Spleen (tissue), 11 donors: ENCODE data around the gene TMEM38B. TPM values are rescaled to one million over a fixed set of nuclear protein-coding genes. Genes with fewer than 3 reads are reported as not detected.
"Not testable (repeated sequence)": the region's sequence is repeated elsewhere in the genome, so short reads cannot be mapped to it uniquely, and the experiment has no call there.

Experiments used
- DNase-seq: peaks from one replicate; pipeline ENCODE4 v3.0.0-alpha.2; 2020
- H3K27ac ChIP-seq, 8 donors: fragments of 200-600 bp; sonication (generic) in 7 of 8; 1 replicate in 4 of 8; 2 replicates in 4 of 8; pipeline versions ENCODE4 v1.5.0 to v1.8.0; 2016 to 2021; ENCODE audit warnings: inconsistent platforms in 4 of 8, mild to moderate bottlenecking in 4 of 8, moderate library complexity in 1 of 8
- H3K27me3 ChIP-seq, 7 donors: fragments of 200-600 bp; sonication (generic) in 6 of 7; replicated peaks in 1 of 7; 1 replicate in 4 of 7; 2 replicates in 3 of 7; pipeline versions ENCODE4 v1.5.0 to v1.8.0; 2016 to 2021; ENCODE audit warnings: inconsistent platforms in 3 of 7, mild to moderate bottlenecking in 1 of 7
- H3K36me3 ChIP-seq, 6 donors: fragments of 200-600 bp; sonication (generic) in 5 of 6; 1 replicate in 4 of 6; 2 replicates in 2 of 6; pipeline versions ENCODE4 v1.5.0 to v1.8.0; 2016 to 2021; ENCODE audit warnings: inconsistent platforms in 2 of 6
- H3K4me1 ChIP-seq, 6 donors: fragments of 200-600 bp; sonication (generic) in 5 of 6; 1 replicate in 3 of 6; 2 replicates in 3 of 6; pipeline versions ENCODE4 v1.5.0 to v1.8.0; 2016 to 2021; ENCODE audit warnings: inconsistent platforms in 3 of 6
- H3K4me3 ChIP-seq, 8 donors: fragments of 200-600 bp; sonication (generic) in 7 of 8; 1 replicate in 4 of 8; 2 replicates in 4 of 8; pipeline versions ENCODE4 v1.5.0 to v1.8.0; 2016 to 2021; ENCODE audit warnings: inconsistent platforms in 4 of 8, mild to moderate bottlenecking in 4 of 8, moderate library complexity in 2 of 8
- H3K9me3 ChIP-seq, 8 donors: fragments of 200-600 bp; sonication (generic) in 7 of 8; 1 replicate in 4 of 8; 2 replicates in 4 of 8; pipeline versions ENCODE4 v1.5.0 to v1.8.0; 2016 to 2021; ENCODE audit warnings: inconsistent platforms in 4 of 8
- POLR2A ChIP-seq, 3 donors: fragments of 450-650 bp; IDR thresholded peaks; one replicate each; pipeline ENCODE4 v1.5.1; 2017; ENCODE audit warnings: antibody characterized with exemption in 3 of 3, mild to moderate bottlenecking in 1 of 3
- POLR2AphosphoS5 ChIP-seq, 3 donors: sonication (generic); formaldehyde crosslinking; IDR thresholded peaks; one replicate each; pipeline ENCODE4 v1.5.1; 2017; ENCODE audit warnings: antibody characterized with exemption in 3 of 3
- WGBS, 5 donors: extraction: QIAGEN DNeasy Blood & Tissue Kit in 3 of 5; methylation state at CpG; one replicate each; pipeline versions ENCODE4 v1.1.5 to v1.1.7; 2013 to 2018; 5-methylcytosine and 5-hydroxymethylcytosine counted together
- intact Hi-C: fragments of 100-400 bp; cut with DNase I; formaldehyde crosslinking; loops from one replicate; pipeline ENCODE4 v1.15.0; 2023; ENCODE audit warnings: low total_unique reads
- polyA plus RNA-seq, 3 donors: library from polyadenylated mRNA; stranded (reverse); fragments of 200-250 nt; gene quantifications; one replicate each; pipeline ENCODE4 v1.2.1, GENCODE V29; 2013
- total RNA-seq, 7 donors: library from RNA; depleted of rRNA in 3 of 7; stranded (reverse); fragments of >200 nt in 3 of 7; fragmentation: NEBNext Ultra II Directional in 4 of 7; extraction: Animal tissue kit (Norgen Biotek cat#: 25700) in 4 of 7; gene quantifications; one replicate each; pipeline versions ENCODE4 v1.1.0 to v1.2.1, GENCODE V29; 2016 to 2021
- TF ChIP-seq, protein P1 (sequence below), 11 experiments: fragments of 200-600 bp in 7 of 11; fragments of 450-650 bp in 4 of 11; sonication (generic) in 4 of 11; IDR thresholded peaks in 8 of 11; conservative IDR thresholded peaks in 3 of 11; 1 replicate in 7 of 11; 2 replicates in 4 of 11; pipeline versions ENCODE4 v1.4.0 to v1.8.0; 2016 to 2021; ENCODE audit warnings: antibody characterized with exemption in 11 of 11, inconsistent platforms in 4 of 11, mild to moderate bottlenecking in 1 of 11
- donor health status: healthy with polysubstance abuse.
- donor health status: DM: no; HTN: no; CAD: no; lungs with moderate emphysema.
- donor health status: DM: no; HTN: no; CAD: no.
- donor health status: Bipolar disorder and iron deficiency.
- donor health status: healthy.
- donor health status: DM: no; HTN: no; CAD: no.
- donor health status: DM: yes; HTN: yes; CAD: no.

Gene TMEM38B
- total and polyA plus RNA-seq, 10 donors = 3.1 to 12.1 (median 8.3) TPM

DNA sequence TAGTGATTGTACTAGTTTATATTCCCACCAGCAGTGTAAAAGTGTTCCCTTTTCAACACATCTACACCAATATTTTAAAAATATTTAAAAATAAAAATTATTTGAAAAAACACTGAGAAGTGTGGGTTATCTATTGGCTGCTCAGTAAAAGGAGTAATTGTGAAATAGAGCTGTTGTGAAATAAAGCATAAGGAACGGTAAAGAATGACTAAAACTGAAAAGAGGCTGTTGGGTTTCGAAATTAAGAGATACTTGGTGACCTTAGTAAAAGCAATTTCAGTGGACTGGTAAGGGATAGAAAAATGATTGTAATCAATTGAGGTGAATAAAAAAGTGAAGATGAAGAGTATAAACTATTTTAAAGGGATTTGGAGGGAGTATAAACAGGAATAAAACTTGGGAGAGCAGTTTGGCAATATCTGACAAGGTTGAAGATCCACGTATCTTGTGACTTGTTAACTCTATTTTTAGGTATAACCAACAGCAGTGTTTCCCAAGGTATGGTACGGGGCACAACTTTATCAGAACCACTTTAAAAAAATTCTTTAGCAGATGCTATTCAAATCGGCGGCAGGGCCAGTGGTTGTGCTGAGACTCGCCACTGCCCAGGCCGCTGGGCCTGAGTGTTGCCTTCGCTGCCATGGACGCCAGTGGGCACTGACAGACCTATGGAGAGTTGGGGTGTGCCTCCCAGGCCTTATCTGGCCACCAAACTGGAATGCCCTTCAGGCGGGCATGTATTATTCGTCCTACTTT is 63.3 kb downstream of the TMEM38B start:
- Histone ChIP-seq H3K9me3 (peaks cover 6 to 64% (median 27%) of the 10 kb centered on the region in 8 donors), H3K4me1 (no peaks in the 10 kb centered on the region), H3K36me3 (peaks cover 0 to 18% (median 0%) of the 10 kb centered on the region in 6 donors), H3K27me3 (no peaks in the 10 kb centered on the region), H3K27ac (no peak overlapping the region), H3K4me3 (no peak overlapping the region)
- 84 to 90% (median 86%) methylated on average over 12 of the region's 12 CpGs for WGBS, 5 donors
- intact Hi-C loops = no loop called here
- TF ChIP-seq POLR2A (IDR thresholded peaks at IDR 0.05) = no peak
- TF ChIP-seq, protein P1, sequence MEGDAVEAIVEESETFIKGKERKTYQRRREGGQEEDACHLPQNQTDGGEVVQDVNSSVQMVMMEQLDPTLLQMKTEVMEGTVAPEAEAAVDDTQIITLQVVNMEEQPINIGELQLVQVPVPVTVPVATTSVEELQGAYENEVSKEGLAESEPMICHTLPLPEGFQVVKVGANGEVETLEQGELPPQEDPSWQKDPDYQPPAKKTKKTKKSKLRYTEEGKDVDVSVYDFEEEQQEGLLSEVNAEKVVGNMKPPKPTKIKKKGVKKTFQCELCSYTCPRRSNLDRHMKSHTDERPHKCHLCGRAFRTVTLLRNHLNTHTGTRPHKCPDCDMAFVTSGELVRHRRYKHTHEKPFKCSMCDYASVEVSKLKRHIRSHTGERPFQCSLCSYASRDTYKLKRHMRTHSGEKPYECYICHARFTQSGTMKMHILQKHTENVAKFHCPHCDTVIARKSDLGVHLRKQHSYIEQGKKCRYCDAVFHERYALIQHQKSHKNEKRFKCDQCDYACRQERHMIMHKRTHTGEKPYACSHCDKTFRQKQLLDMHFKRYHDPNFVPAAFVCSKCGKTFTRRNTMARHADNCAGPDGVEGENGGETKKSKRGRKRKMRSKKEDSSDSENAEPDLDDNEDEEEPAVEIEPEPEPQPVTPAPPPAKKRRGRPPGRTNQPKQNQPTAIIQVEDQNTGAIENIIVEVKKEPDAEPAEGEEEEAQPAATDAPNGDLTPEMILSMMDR (IDR thresholded peaks at IDR 0.05 in 8 of 11, conservative IDR thresholded peaks at IDR 0.05 in 3 of 11) = no peak
- no peak for TF ChIP-seq POLR2AphosphoS5 (IDR thresholded peaks at IDR 0.05)
- DNase-seq = no peak

DNA sequence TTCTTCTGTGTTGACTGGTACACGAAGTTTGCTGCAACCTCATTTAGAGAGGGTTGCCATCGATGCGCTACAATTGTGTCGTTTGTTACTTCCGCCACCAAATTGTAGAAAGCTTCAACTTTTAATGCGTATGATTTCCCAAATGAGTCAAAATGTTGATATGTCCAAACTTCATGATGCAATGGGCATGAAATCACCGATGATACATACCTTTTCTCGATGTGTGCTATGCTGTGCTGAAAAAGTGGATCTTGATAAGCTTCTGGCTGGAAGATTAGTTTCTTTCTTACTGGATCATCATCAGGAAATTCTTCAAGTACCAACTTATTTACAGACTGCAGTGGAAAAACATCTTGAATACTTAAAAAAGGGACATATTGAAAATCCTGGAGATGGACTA is 65.7 kb downstream of the TMEM38B start:
- Histone ChIP-seq H3K27ac (no peak overlapping the region), H3K4me1 (no peaks in the 10 kb centered on the region), H3K4me3 (no peak overlapping the region), H3K27me3 (no peaks in the 10 kb centered on the region), H3K36me3 (peaks cover 0 to 8% (median 0%) of the 10 kb centered on the region in 6 donors), H3K9me3 (peaks cover 0 to 40% (median 5%) of the 10 kb centered on the region in 8 donors)
- intact Hi-C loops = no loop called here
- TF ChIP-seq POLR2A (IDR thresholded peaks at IDR 0.05) (no peak), POLR2AphosphoS5 (IDR thresholded peaks at IDR 0.05) (no peak)
- TF ChIP-seq, protein P1 (IDR thresholded peaks at IDR 0.05 in 8 of 11, conservative IDR thresholded peaks at IDR 0.05 in 3 of 11) = no peak
- WGBS, 5 donors = 91 to 96% (median 95%) methylated on average over 8 of the region's 8 CpGs
- DNase-seq = no peak

DNA sequence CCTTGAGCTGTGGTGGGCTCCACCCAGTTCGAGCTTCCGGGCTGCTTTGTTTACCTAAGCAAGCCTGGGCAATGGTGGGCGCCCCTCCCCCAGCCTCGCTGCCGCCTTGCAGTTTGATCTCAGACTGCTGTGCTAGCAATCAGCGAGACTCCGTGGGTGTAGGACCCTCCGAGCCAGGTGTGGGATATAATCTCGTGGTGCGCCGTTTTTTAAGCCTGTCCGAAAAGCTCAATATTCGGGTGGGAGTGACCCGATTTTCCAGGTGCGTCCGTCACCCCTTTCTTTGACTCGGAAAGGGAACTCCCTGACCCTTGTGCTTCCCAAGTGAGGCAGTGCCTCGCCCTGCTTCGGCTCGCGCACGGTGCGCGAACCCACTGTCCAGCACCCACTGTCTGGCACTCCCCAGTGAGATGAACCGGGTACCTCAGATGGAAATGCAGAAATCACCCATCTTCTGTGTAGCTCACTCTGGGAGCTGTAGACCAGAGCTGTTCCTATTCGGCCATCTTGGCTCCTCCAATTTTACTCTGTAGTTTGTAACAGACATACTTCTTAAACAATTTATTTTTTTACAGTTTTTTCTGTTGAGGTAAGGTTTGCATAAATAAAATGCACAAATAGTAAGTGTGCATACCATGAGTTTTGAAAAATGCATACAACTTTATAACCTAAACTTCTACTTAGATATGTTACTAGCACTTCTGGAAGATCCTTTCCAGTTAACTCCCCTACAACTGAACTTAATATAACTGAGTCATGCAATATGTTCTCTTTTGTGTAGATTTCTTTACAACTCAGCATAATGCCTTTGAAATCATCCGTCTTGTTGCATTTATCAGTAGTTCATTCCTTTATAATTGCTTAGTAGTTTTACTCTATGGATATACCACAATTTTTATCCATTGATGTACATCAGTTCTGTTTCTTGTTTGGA is 88.5 kb downstream of the TMEM38B start:
- 91 to 97% (median 96%) methylated on average over 19 to 22 of the region's 27 CpGs for WGBS, 5 donors
- H3K27me3 ChIP-seq, H3K4me3 ChIP-seq, intact Hi-C loops, DNase-seq, H3K4me1 ChIP-seq, H3K27ac ChIP-seq: not testable (repeated sequence)
- peaks cover 0 to 14% (median 0%) of the 10 kb centered on the region in 6 donors for H3K36me3 ChIP-seq
- peaks cover 0 to 43% (median 25%) of the 10 kb centered on the region in 8 donors for H3K9me3 ChIP-seq

DNA sequence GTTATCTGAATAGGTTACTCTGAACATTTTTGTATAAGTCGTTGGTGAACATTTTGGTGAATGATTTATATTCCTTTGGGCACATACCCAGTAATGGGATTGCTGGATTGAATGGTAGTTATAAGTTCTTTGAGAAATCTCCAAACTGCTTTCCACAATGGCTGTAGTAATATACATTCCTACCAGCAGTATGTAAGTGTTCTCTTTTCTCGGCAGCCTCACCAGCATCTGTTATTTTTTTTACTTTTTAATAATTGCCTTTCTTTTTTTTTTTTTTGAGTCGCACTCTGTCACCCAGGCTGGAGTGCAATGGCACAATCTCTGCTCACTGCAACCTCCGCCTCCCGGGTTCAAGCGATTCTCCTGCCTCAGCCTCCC is 89.1 kb downstream of the TMEM38B start:
- intact Hi-C loops, H3K27ac ChIP-seq, H3K4me1 ChIP-seq, H3K27me3 ChIP-seq, H3K4me3 ChIP-seq, DNase-seq: not testable (repeated sequence)
- WGBS, 5 donors = 77 to 97% (median 87%) methylated on average over 5 to 6 of the region's 6 CpGs
- peaks cover 0 to 14% (median 0%) of the 10 kb centered on the region in 6 donors for H3K36me3 ChIP-seq
- H3K9me3 ChIP-seq = peaks cover 0 to 46% (median 27%) of the 10 kb centered on the region in 8 donors

DNA sequence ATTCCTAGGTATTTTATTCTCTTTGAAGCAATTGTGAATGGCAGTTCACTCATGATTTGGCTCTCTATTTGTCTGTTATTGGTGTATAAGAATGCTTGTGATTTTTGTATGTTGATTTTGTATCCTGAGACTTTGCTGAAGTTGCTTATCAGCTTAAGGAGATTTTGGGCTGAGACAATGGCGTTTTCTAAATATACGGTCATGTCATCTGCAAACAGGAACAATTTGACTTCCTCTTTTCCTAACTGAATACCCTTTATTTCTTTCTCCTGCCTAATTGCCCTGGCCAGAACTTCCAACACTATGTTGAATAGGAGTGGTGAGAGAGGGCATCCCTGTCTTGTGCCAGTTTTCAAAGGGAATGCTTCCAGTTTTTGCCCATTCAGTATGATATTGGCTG is 92.5 kb downstream of the TMEM38B start:
- intact Hi-C loops, H3K27me3 ChIP-seq, H3K27ac ChIP-seq, DNase-seq, H3K4me1 ChIP-seq, H3K4me3 ChIP-seq: not testable (repeated sequence)
- WGBS, 5 donors = 51 to 80% (median 60%) methylated on average over 2 of the region's 2 CpGs
- Histone ChIP-seq H3K36me3 (peaks cover 0 to 28% (median 0%) of the 10 kb centered on the region in 6 donors), H3K9me3 (peaks cover 0 to 77% (median 55%) of the 10 kb centered on the region in 8 donors)
